KOPT-K1 (cell line): ENCODE data around the gene EIF1AY.

Experiments used
- H3K27ac ChIP-seq: fragments of 200-600 bp; sonication (generic); 2 replicates; pipeline ENCODE4 v1.5.1; 2016; ENCODE audit warnings: antibody characterized with exemption, mild to moderate bottlenecking, low read depth, low read length; ENCODE audit not compliant: poor library complexity, severe bottlenecking
- H3K36me3 ChIP-seq: fragments of 200-600 bp; sonication (generic); 2 replicates; pipeline ENCODE4 v1.5.1; 2017; ENCODE audit warnings: antibody characterized with exemption, mild to moderate bottlenecking, low read length, moderate library complexity; ENCODE audit not compliant: insufficient read depth
- H3K9me3 ChIP-seq: fragments of 200-600 bp; sonication (generic); 2 replicates; pipeline ENCODE4 v1.5.1; 2017; ENCODE audit warnings: antibody characterized with exemption, low read length, mild to moderate bottlenecking; ENCODE audit not compliant: insufficient read depth, poor library complexity, severe bottlenecking

EIF1AY gene

DNA sequence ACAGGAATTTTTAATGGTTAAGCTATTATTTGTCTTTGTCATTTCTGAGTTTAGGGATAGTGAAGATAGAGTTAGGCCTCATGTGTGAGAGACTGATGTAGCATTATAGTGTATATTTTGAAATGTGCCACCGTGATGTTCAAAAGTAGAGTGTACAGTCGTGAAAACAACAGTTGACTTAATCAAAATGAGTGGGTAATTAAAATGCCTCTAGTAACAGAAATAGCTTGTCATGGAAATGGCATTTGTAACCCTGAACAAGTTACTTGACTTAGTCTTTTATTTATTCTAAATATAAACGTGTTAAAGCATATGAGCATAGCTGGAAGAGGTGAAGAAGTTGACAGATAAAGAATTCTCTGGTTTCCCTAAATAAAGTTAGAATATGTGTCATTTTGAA, 6.1 kb downstream of the EIF1AY start:
- Histone ChIP-seq H3K27ac (no peak overlapping the region), H3K9me3 (no peaks in the 10 kb centered on the region), H3K36me3 (peaks cover 68% of the 10 kb centered on the region)

- H3K9me3 ChIP-seq: no peaks in the 10 kb centered on the region
- H3K27ac ChIP-seq: no peak overlapping the region
- H3K36me3 ChIP-seq: peaks cover 94% of the 10 kb centered on the region
Measured at GRCh38 chrY:20586161-20586560, 10.6 kb downstream of the EIF1AY start.
